ENCODE measurements around the gene ARHGAP26.

DNA sequence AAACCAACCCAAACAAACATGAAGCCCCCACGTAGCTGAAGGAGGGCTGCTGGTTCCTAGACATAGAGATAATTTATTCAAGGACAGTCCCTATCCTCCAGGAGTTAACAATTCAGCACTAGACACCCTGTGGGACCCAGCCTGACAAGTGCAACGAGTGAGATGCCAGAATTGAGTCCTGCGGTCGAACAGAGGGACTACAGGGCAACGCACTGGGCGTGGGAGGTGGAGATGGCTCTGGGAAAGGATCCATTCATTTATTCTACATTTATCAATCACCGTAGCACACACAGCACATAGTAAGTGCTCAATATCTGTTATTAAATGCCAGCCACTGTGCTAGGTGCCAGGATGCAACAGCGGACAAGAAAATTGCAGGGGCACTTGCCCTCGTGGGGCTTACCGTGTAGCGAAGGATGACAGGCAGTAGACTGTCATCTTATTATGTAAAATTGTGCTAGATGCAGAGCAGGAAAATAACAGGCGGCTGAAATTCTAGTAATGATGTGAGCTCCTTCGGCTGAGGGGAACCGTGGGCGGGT, 855 bp upstream of the ARHGAP26 start:
- TF ChIP-seq POLR2A (IDR thresholded peaks at IDR 0.05) = no peak
- TF ChIP-seq, protein P1, sequence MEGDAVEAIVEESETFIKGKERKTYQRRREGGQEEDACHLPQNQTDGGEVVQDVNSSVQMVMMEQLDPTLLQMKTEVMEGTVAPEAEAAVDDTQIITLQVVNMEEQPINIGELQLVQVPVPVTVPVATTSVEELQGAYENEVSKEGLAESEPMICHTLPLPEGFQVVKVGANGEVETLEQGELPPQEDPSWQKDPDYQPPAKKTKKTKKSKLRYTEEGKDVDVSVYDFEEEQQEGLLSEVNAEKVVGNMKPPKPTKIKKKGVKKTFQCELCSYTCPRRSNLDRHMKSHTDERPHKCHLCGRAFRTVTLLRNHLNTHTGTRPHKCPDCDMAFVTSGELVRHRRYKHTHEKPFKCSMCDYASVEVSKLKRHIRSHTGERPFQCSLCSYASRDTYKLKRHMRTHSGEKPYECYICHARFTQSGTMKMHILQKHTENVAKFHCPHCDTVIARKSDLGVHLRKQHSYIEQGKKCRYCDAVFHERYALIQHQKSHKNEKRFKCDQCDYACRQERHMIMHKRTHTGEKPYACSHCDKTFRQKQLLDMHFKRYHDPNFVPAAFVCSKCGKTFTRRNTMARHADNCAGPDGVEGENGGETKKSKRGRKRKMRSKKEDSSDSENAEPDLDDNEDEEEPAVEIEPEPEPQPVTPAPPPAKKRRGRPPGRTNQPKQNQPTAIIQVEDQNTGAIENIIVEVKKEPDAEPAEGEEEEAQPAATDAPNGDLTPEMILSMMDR (IDR thresholded peaks at IDR 0.05) = no peak

All from lower leg skin (tissue), 3 donors.